Endothelial cell of umbilical vein (primary cell): ENCODE results near the gene AGBL4.

Source experiments
- CTCF ChIP-seq, 2 donors: IDR thresholded peaks; 1 replicate in 1 of 2; 2 replicates in 1 of 2; pipeline ENCODE4 v1.5.1; 2011; ENCODE audit warnings: low read length in 2 of 2, mild to moderate bottlenecking in 2 of 2, moderate library complexity in 2 of 2, control low read depth in 1 of 2, inconsistent platforms in 1 of 2, low read depth in 1 of 2; ENCODE audit not compliant: insufficient read depth in 1 of 2; ENCODE audit errors: extremely low read depth in 1 of 2
- EZH2 ChIP-seq: IDR thresholded peaks from 2 replicates; pipeline ENCODE4 v1.6.1; 2012; ENCODE audit warnings: borderline replicate concordance, low read depth, mild to moderate bottlenecking, moderate library complexity, low read length, inconsistent platforms; ENCODE audit not compliant: severe bottlenecking
- FOS ChIP-seq: IDR thresholded peaks from 2 replicates; pipeline ENCODE4 v1.6.1; 2011; ENCODE audit warnings: mild to moderate bottlenecking, low read length, moderate library complexity, borderline replicate concordance; ENCODE audit not compliant: insufficient read depth
- GATA2 ChIP-seq: IDR thresholded peaks from 2 replicates; pipeline ENCODE4 v1.7.0; 2011; ENCODE audit warnings: low read depth, mild to moderate bottlenecking, moderate library complexity, mixed read lengths, low read length; ENCODE audit not compliant: insufficient read length, insufficient read depth
- MAX ChIP-seq: IDR thresholded peaks from 2 replicates; pipeline ENCODE4 v1.6.1; 2011; ENCODE audit not compliant: insufficient read depth, insufficient read length
- MYC ChIP-seq: IDR thresholded peaks from one replicate; pipeline ENCODE4 v1.6.1; 2011; ENCODE audit warnings: mild to moderate bottlenecking, low read depth, low read length
- POLR2A ChIP-seq: IDR thresholded peaks from 2 replicates; pipeline ENCODE4 v1.6.1; 2012; ENCODE audit warnings: low read depth, mild to moderate bottlenecking, control low read depth, low read length
- POLR2AphosphoS5 ChIP-seq: IDR thresholded peaks from 2 replicates; pipeline ENCODE4 v1.6.1; 2012; ENCODE audit warnings: low read depth, mild to moderate bottlenecking, control low read depth, low read length, moderate library complexity; ENCODE audit not compliant: insufficient read depth

GRCh38 chr1:48552420-48552819 lies 1471.3 kb downstream of the AGBL4 start:
- no peak for TF ChIP-seq POLR2A
- no peak for TF ChIP-seq EZH2
- TF ChIP-seq POLR2AphosphoS5, result no peak
- no peak for TF ChIP-seq CTCF (IDR thresholded peaks at IDR 0.05; ENCODE audit: extremely low read depth in 1 of 2, insufficient read depth in 1 of 2, low read depth in 1 of 2, low read length in 2 of 2)
- TF ChIP-seq MAX, result no peak
- TF ChIP-seq MYC, result no peak
- TF ChIP-seq FOS, result no peak
- no peak for TF ChIP-seq GATA2
